ENCODE measurements around the gene SNX14.

DNA sequence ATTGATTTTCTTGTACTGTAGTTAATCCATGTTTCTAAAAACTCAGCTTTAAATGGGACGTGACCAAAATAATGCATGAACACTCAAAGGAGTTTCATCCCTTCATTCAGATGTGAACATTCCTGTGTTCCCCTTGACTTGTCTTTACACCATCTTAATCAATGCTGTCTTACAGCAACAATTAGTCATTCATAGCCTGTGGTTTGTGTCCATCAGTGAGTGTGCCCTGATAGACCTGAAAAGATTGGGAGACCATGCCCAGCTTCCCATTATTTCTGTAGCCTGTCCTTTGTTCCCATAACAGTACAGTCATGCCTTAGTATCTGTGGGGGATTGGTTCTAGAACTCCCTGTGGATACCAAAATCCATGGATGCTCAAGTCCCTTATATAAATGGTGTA lies 119.9 kb downstream of the SNX14 start:
- TF ChIP-seq POLR2AphosphoS5 (IDR thresholded peaks at IDR 0.05; ENCODE audit: low read depth, low read length) (no peak), POLR2A (IDR thresholded peaks at IDR 0.05; ENCODE audit: low read depth, low read length) (no peak), TAF1 (IDR thresholded peaks at IDR 0.05; ENCODE audit: low read depth, low read length) (no peak), POU2F2 (IDR thresholded peaks at IDR 0.05; ENCODE audit: low read depth, low read length) (no peak), SPI1 (IDR thresholded peaks at IDR 0.05; ENCODE audit: low read depth, low read length) (no peak), PAX5 (IDR thresholded peaks at IDR 0.05; ENCODE audit: insufficient read depth, low read length, severe bottlenecking) (no peak)

Measured in GM12891 (cell line).